Activated CD4-positive, CD25-positive, alpha-beta regulatory T cell treated with anti-CD3 and anti-CD28 coated beads, Interleukin-2, amount 50 U/mL, for 16 hours (primary cell): ENCODE results near the gene QPCTL.

ENCODE experiments used
- DNase-seq: peaks from one replicate; pipeline ENCODE4 v3.0.0-alpha.2; 2020; ENCODE audit warnings: low read depth, low spot score

QPCTL gene

GRCh38 chr19:45692187-45693105, at the start of gene QPCTL:
TSS of gene QPCTL (plus strand) at chr19:45692666. CDS start at chr19:45692704, 38 bp downstream.
- DNase-seq = peak; percentile 96

- DNase-seq = peak; percentile 82
Measured at GRCh38 chr19:45643024-45643926, 49.2 kb upstream of the QPCTL start.

- no peak for DNase-seq
Measured at GRCh38 chr19:45643927-45644771, 48.3 kb upstream of the QPCTL start.

- no peak for DNase-seq
Measured at GRCh38 chr19:45645068-45645630, 47.3 kb upstream of the QPCTL start.

- DNase-seq = peak; percentile 61
Measured at GRCh38 chr19:45645631-45646344, 46.7 kb upstream of the QPCTL start.

- DNase-seq = no peak
Measured at GRCh38 chr19:45646345-45646698, 46.1 kb upstream of the QPCTL start.

GRCh38 chr19:45650722-45651121, 41.7 kb upstream of the QPCTL start:
- no peak for DNase-seq

- DNase-seq = no peak
Measured at GRCh38 chr19:45653634-45654033, 38.8 kb upstream of the QPCTL start.

GRCh38 chr19:45655073-45655472, 37.4 kb upstream of the QPCTL start:
- DNase-seq = no peak

- no peak for DNase-seq
Measured at GRCh38 chr19:45657520-45658167, 34.8 kb upstream of the QPCTL start.

GRCh38 chr19:45659096-45659729, 33.3 kb upstream of the QPCTL start:
- no peak for DNase-seq

GRCh38 chr19:45660636-45661035, 31.8 kb upstream of the QPCTL start:
- DNase-seq = no peak

GRCh38 chr19:45663800-45664199, 28.7 kb upstream of the QPCTL start:
- DNase-seq = no peak

- no peak for DNase-seq
Measured at GRCh38 chr19:45664575-45664974, 27.9 kb upstream of the QPCTL start.

- DNase-seq = no peak
Measured at GRCh38 chr19:45667620-45668341, 24.7 kb upstream of the QPCTL start, which contains the start of gene GIPR. TSS of gene GIPR (plus strand) at chr19:45668221. CDS start at chr19:45669521, 1,300 bp downstream.

- DNase-seq = no peak
Measured at GRCh38 chr19:45668342-45668871, 24.1 kb upstream of the QPCTL start.

GRCh38 chr19:45670670-45671453, 21.6 kb upstream of the QPCTL start:
- DNase-seq = no peak

- no peak for DNase-seq
Measured at GRCh38 chr19:45674946-45675345, 17.5 kb upstream of the QPCTL start.
